GM23338 (cell line): ENCODE results near the gene ATP9B. TPM values are rescaled to one million over a fixed set of nuclear protein-coding genes. Genes with fewer than 3 reads are reported as not detected.

Experiments used
- ATAC-seq: fragments of 200-7000 bp; cut with Tn5 transposase; 3 replicates; pipeline ENCODE4 v1.9.1; 2020
- DNase-seq: peaks from one replicate; pipeline ENCODE4 v3.0.0-alpha.2; 2015; ENCODE audit warnings: low spot score
- H2AFZ ChIP-seq: fragments of 200-600 bp; sonication (generic); 2 replicates; pipeline ENCODE4 v1.8.0; 2016; ENCODE audit warnings: antibody characterized with exemption, mild to moderate bottlenecking, moderate library complexity
- H3F3A ChIP-seq: fragments of 200-600 bp; sonication (generic); replicated peaks from 2 replicates; pipeline ENCODE4 v1.8.0; 2017; ENCODE audit warnings: antibody characterized with exemption, mixed run types, low read depth
- H3K27ac ChIP-seq: fragments of 200-600 bp; sonication (generic); 2 replicates; pipeline ENCODE4 v1.6.1; 2016; ENCODE audit warnings: low read depth
- H3K27me3 ChIP-seq: fragments of 200-600 bp; sonication (generic); 2 replicates; pipeline ENCODE4 v1.8.0; 2016; ENCODE audit warnings: mild to moderate bottlenecking, mixed run types, moderate library complexity; ENCODE audit not compliant: insufficient read depth
- H3K36me3 ChIP-seq: fragments of 200-600 bp; sonication (generic); 2 replicates; pipeline ENCODE4 v1.8.0; 2016; ENCODE audit warnings: mild to moderate bottlenecking; ENCODE audit not compliant: insufficient read depth
- H3K4me1 ChIP-seq: fragments of 200-600 bp; sonication (generic); 2 replicates; pipeline ENCODE4 v1.8.0; 2016; ENCODE audit warnings: mild to moderate bottlenecking, moderate library complexity; ENCODE audit not compliant: insufficient read depth
- H3K4me2 ChIP-seq: fragments of 200-600 bp; sonication (generic); 2 replicates; pipeline ENCODE4 v1.7.1; 2017; ENCODE audit warnings: mixed run types
- H3K4me3 ChIP-seq: fragments of 200-600 bp; sonication (generic); 2 replicates; pipeline ENCODE4 v1.6.1; 2016; ENCODE audit warnings: mixed run types
- H3K79me2 ChIP-seq: fragments of 200-600 bp; sonication (generic); replicated peaks from 2 replicates; pipeline ENCODE4 v1.8.0; 2017; ENCODE audit warnings: mild to moderate bottlenecking; ENCODE audit not compliant: insufficient read depth
- H3K9me2 ChIP-seq: fragments of 200-600 bp; sonication (generic); 2 replicates; pipeline ENCODE4 v1.8.0; 2017; ENCODE audit not compliant: insufficient read depth
- H4K20me1 ChIP-seq: fragments of 200-600 bp; sonication (generic); replicated peaks from 2 replicates; pipeline ENCODE4 v1.8.0; 2017; ENCODE audit warnings: mild to moderate bottlenecking; ENCODE audit not compliant: insufficient read depth
- H3K27ac Mint-ChIP-seq: 2 replicates; pipeline ENCODE4 v1.8.0; 2020; ENCODE audit warnings: inconsistent platforms, mild to moderate bottlenecking, moderate library complexity, mixed read lengths
- H3K27me3 Mint-ChIP-seq: 3 replicates; pipeline ENCODE4 v1.8.0; 2022; ENCODE audit warnings: low read depth, mild to moderate bottlenecking, moderate library complexity, mixed read lengths, inconsistent platforms; ENCODE audit not compliant: insufficient read depth, poor library complexity
- H3K36me3 Mint-ChIP-seq: 3 replicates; pipeline ENCODE4 v1.8.0; 2021; ENCODE audit warnings: low read depth, mild to moderate bottlenecking, inconsistent platforms, moderate library complexity, mixed read lengths
- H3K4me1 Mint-ChIP-seq: 3 replicates; pipeline ENCODE4 v1.8.0; 2020; ENCODE audit warnings: mild to moderate bottlenecking, inconsistent platforms, mixed read lengths
- H3K4me3 Mint-ChIP-seq: 3 replicates; pipeline ENCODE4 v1.8.0; 2021; ENCODE audit warnings: moderate library complexity, mild to moderate bottlenecking, inconsistent platforms, mixed read lengths
- H3K9me3 Mint-ChIP-seq: 3 replicates; pipeline ENCODE4 v1.8.0; 2020; ENCODE audit warnings: moderate library complexity, mild to moderate bottlenecking, inconsistent platforms, mixed read lengths
- CTCF ChIP-seq, 2 experiments: fragments of 200-600 bp in 1 of 2; sonication (generic) in 1 of 2; conservative IDR thresholded peaks; 2 replicates each; pipeline versions ENCODE4 v1.5.1 to v1.6.1; 2016 to 2017; ENCODE audit warnings: antibody characterized with exemption in 2 of 2, low read depth in 2 of 2, mild to moderate bottlenecking in 2 of 2, moderate library complexity in 1 of 2
- ETS1 ChIP-seq: IDR thresholded peaks from 2 replicates; pipeline ENCODE4 v1.6.1; 2016; ENCODE audit warnings: antibody characterized with exemption
- EZH2 ChIP-seq: fragments of 200-600 bp; sonication (generic); IDR thresholded peaks from one replicate; pipeline ENCODE4 v1.8.0; 2017; ENCODE audit warnings: antibody characterized with exemption, mild to moderate bottlenecking, low read depth; ENCODE audit not compliant: unreplicated experiment
- EZH2phosphoT487 ChIP-seq: fragments of 200-600 bp; sonication (generic); IDR thresholded peaks from one replicate; pipeline ENCODE4 v1.8.1; 2018; ENCODE audit warnings: antibody characterized with exemption; ENCODE audit not compliant: unreplicated experiment
- JUNB ChIP-seq: IDR thresholded peaks from one replicate; pipeline ENCODE4 v1.6.1; 2016; ENCODE audit warnings: antibody characterized with exemption; ENCODE audit not compliant: unreplicated experiment
- NANOG ChIP-seq: IDR thresholded peaks from 2 replicates; pipeline ENCODE4 v1.6.1; 2016; ENCODE audit warnings: antibody characterized with exemption, borderline replicate concordance
- POLR2AphosphoS5 ChIP-seq: IDR thresholded peaks from 2 replicates; pipeline ENCODE4 v1.6.1; 2016; ENCODE audit warnings: antibody characterized with exemption, low read depth
- REST ChIP-seq: IDR thresholded peaks from one replicate; pipeline ENCODE4 v1.6.1; 2018; ENCODE audit warnings: antibody characterized with exemption; ENCODE audit not compliant: unreplicated experiment
- STAT1 ChIP-seq: IDR thresholded peaks from one replicate; pipeline ENCODE4 v1.6.1; 2016; ENCODE audit warnings: antibody characterized with exemption; ENCODE audit not compliant: unreplicated experiment
- ZNF331 ChIP-seq: fragments of 250-450 bp; sonication (Bioruptor Pico); IDR thresholded peaks from 2 replicates; pipeline ENCODE4 v1.5.0; 2020; ENCODE audit warnings: low read depth, mild to moderate bottlenecking, moderate library complexity
- ZNF462 ChIP-seq: fragments of 250-450 bp; sonication (Bioruptor Pico); IDR thresholded peaks from 2 replicates; pipeline ENCODE4 v1.5.0; 2020; ENCODE audit warnings: mild to moderate bottlenecking, moderate library complexity
- polyA plus RNA-seq: library from polyadenylated mRNA; unstranded; fragments of >200 nt; fragmentation: Nextera tagmentation; extraction: Ambion mirVana; gene quantifications from 2 replicates; pipeline ENCODE4 v1.2.1, GENCODE V29; 2016
- total RNA-seq: library from RNA; depleted of rRNA; stranded (reverse); fragments of >200 nt; shearing (Covaris generic); gene quantifications from 2 replicates; pipeline ENCODE4 v1.2.3, GENCODE V29; 2014

ATP9B gene
- total and polyA plus RNA-seq, 2 experiments from 2014 or later: 14.2 to 25.6 TPM

GRCh38 chr18:79218605-79219190 lies 149.5 kb downstream of the ATP9B start:
- H3K9me2 ChIP-seq: no peaks in the 10 kb centered on the region
- H3K4me3 Mint-ChIP-seq: no peak overlapping the region
- H3K4me3 ChIP-seq: no peak overlapping the region
- 0 out of 2 replicates have a peak overlapping the region, but pooled peaks have one; percentile 18 for H3K27ac Mint-ChIP-seq
- H3K4me2 ChIP-seq: no peak overlapping the region
- H3K27ac ChIP-seq: no peak overlapping the region
- DNase-seq: no peak
- no peaks in the 10 kb centered on the region for H4K20me1 ChIP-seq
- peaks cover 2% of the 10 kb centered on the region for H3K27me3 Mint-ChIP-seq
- no peaks in the 10 kb centered on the region for H3K36me3 Mint-ChIP-seq
- no peaks in the 10 kb centered on the region for H3K4me1 Mint-ChIP-seq
- H3K4me1 ChIP-seq: no peaks in the 10 kb centered on the region
- no peaks in the 10 kb centered on the region for H3K27me3 ChIP-seq
- H3K79me2 ChIP-seq: no peaks in the 10 kb centered on the region
- no peak for ATAC-seq
- H2AFZ ChIP-seq: no peak overlapping the region
- H3F3A ChIP-seq: no peaks in the 10 kb centered on the region
- no peaks in the 10 kb centered on the region for H3K36me3 ChIP-seq
- H3K9me3 Mint-ChIP-seq: no peaks in the 10 kb centered on the region
- TF ChIP-seq EZH2phosphoT487 (no peak), ZNF462 (CRISPR knock-in tag) (no peak), JUNB (no peak), POLR2AphosphoS5 (no peak), ETS1 (no peak), REST (no peak), EZH2 (no peak), STAT1 (no peak), ZNF331 (CRISPR knock-in tag) (no peak), NANOG (no peak), CTCF (conservative IDR thresholded peaks at IDR 0.05; ENCODE audit: low read depth in 2 of 2) (no peak)
